Measurements from ENCODE around the gene COTL1. TPM values are rescaled to one million over a fixed set of nuclear protein-coding genes. Genes with fewer than 3 reads are reported as not detected.

Gene COTL1
- total RNA-seq, 1 experiment from 2014 or later = 162 TPM

GRCh38 chr16:84566545-84567257 lies 51.2 kb downstream of the COTL1 start:
- Histone ChIP-seq H3K9me3 (ENCODE audit: low read length) (no peaks in the 10 kb centered on the region), H3K4me2 (ENCODE audit: low read depth, low read length, poor library complexity, severe bottlenecking) (no peak overlapping the region), H3K4me1 (ENCODE audit: low read length) (no peaks in the 10 kb centered on the region), H4K20me1 (ENCODE audit: insufficient read depth, low read depth, low read length) (peaks cover 15% of the 10 kb centered on the region), H3K9ac (ENCODE audit: low read length) (no peak overlapping the region), H3K27ac (ENCODE audit: low read length) (no peak overlapping the region), H3K79me2 (ENCODE audit: low read length) (peaks cover 32% of the 10 kb centered on the region), H2AFZ (ENCODE audit: low read length) (no peak overlapping the region), H3K9me2 (replicated peaks; ENCODE audit: insufficient read depth, low read length) (no peaks in the 10 kb centered on the region), H3K4me3 (ENCODE audit: low read length) (no peak overlapping the region), H3K27me3 (ENCODE audit: low read length) (no peaks in the 10 kb centered on the region), H3K36me3 (ENCODE audit: insufficient read depth, low read length) (peaks cover 13% of the 10 kb centered on the region)
- DNase-seq = no peak

- no peaks in the 10 kb centered on the region for H3K9me3 ChIP-seq (ENCODE audit: low read length)
- H3K79me2 ChIP-seq (ENCODE audit: low read length) = peaks cover 24% of the 10 kb centered on the region
- no peak overlapping the region for H3K27ac ChIP-seq (ENCODE audit: low read length)
- no peak for DNase-seq
- no peak overlapping the region for H3K4me3 ChIP-seq (ENCODE audit: low read length)
- H3K4me1 ChIP-seq (ENCODE audit: low read length) = no peaks in the 10 kb centered on the region
- no peak overlapping the region for H3K4me2 ChIP-seq (ENCODE audit: low read depth, low read length, poor library complexity, severe bottlenecking)
- peaks cover 15% of the 10 kb centered on the region for H4K20me1 ChIP-seq (ENCODE audit: insufficient read depth, low read depth, low read length)
- no peaks in the 10 kb centered on the region for H3K27me3 ChIP-seq (ENCODE audit: low read length)
- H3K9me2 ChIP-seq (replicated peaks; ENCODE audit: insufficient read depth, low read length) = no peaks in the 10 kb centered on the region
- H3K36me3 ChIP-seq (ENCODE audit: insufficient read depth, low read length) = peaks cover 13% of the 10 kb centered on the region
- H3K9ac ChIP-seq (ENCODE audit: low read length) = no peak overlapping the region
- no peak overlapping the region for H2AFZ ChIP-seq (ENCODE audit: low read length)
Measured at GRCh38 chr16:84565669-84566495, 52.0 kb downstream of the COTL1 start.

GRCh38 chr16:84563786-84564420 lies 54.0 kb downstream of the COTL1 start:
- H3K9me2 ChIP-seq (replicated peaks; ENCODE audit: insufficient read depth, low read length) = no peaks in the 10 kb centered on the region
- DNase-seq = no peak
- H3K27ac ChIP-seq (ENCODE audit: low read length) = no peak overlapping the region
- H3K9me3 ChIP-seq (ENCODE audit: low read length) = no peaks in the 10 kb centered on the region
- no peak overlapping the region for H3K4me3 ChIP-seq (ENCODE audit: low read length)
- H3K79me2 ChIP-seq (ENCODE audit: low read length) = peaks cover 7% of the 10 kb centered on the region; the same call in 1 of the 2 replicates
- no peak overlapping the region for H2AFZ ChIP-seq (ENCODE audit: low read length)
- H3K9ac ChIP-seq (ENCODE audit: low read length) = no peak overlapping the region
- H3K4me1 ChIP-seq (ENCODE audit: low read length) = no peaks in the 10 kb centered on the region
- no peak overlapping the region for H3K4me2 ChIP-seq (ENCODE audit: low read depth, low read length, poor library complexity, severe bottlenecking)
- H3K36me3 ChIP-seq (ENCODE audit: insufficient read depth, low read length) = peaks cover 13% of the 10 kb centered on the region
- peaks cover 9% of the 10 kb centered on the region for H4K20me1 ChIP-seq (ENCODE audit: insufficient read depth, low read depth, low read length)
- no peaks in the 10 kb centered on the region for H3K27me3 ChIP-seq (ENCODE audit: low read length)

GRCh38 chr16:84563064-84563715 lies 54.7 kb downstream of the COTL1 start:
- no peak overlapping the region for H3K9ac ChIP-seq (ENCODE audit: low read length)
- H3K9me3 ChIP-seq (ENCODE audit: low read length) = no peaks in the 10 kb centered on the region
- H3K4me2 ChIP-seq (ENCODE audit: low read depth, low read length, poor library complexity, severe bottlenecking) = no peak overlapping the region
- H3K9me2 ChIP-seq (replicated peaks; ENCODE audit: insufficient read depth, low read length) = no peaks in the 10 kb centered on the region
- H4K20me1 ChIP-seq (ENCODE audit: insufficient read depth, low read depth, low read length) = peaks cover 2% of the 10 kb centered on the region; the same call in 1 of the 2 replicates
- no peaks in the 10 kb centered on the region for H3K4me1 ChIP-seq (ENCODE audit: low read length)
- peaks cover 8% of the 10 kb centered on the region for H3K36me3 ChIP-seq (ENCODE audit: insufficient read depth, low read length)
- H3K27me3 ChIP-seq (ENCODE audit: low read length) = no peaks in the 10 kb centered on the region
- H3K4me3 ChIP-seq (ENCODE audit: low read length) = no peak overlapping the region
- no peak for DNase-seq
- no peak overlapping the region for H3K27ac ChIP-seq (ENCODE audit: low read length)
- peaks cover under 1% of the 10 kb centered on the region; the same call in 1 of the 2 replicates for H3K79me2 ChIP-seq (ENCODE audit: low read length)
- H2AFZ ChIP-seq (ENCODE audit: low read length) = no peak overlapping the region

GRCh38 chr16:84562174-84562815 lies 55.6 kb downstream of the COTL1 start:
- H3K4me2 ChIP-seq (ENCODE audit: low read depth, low read length, poor library complexity, severe bottlenecking) = no peak overlapping the region

GRCh38 chr16:84561291-84561690 lies 56.6 kb downstream of the COTL1 start:
- no peak for DNase-seq
- no peak overlapping the region for H3K27ac ChIP-seq (ENCODE audit: low read length)
- no peaks in the 10 kb centered on the region for H3K79me2 ChIP-seq (ENCODE audit: low read length)
- no peak overlapping the region for H3K4me2 ChIP-seq (ENCODE audit: low read depth, low read length, poor library complexity, severe bottlenecking)
- H3K4me1 ChIP-seq (ENCODE audit: low read length) = peaks cover 4% of the 10 kb centered on the region
- no peaks in the 10 kb centered on the region for H3K9me3 ChIP-seq (ENCODE audit: low read length)
- H3K9ac ChIP-seq (ENCODE audit: low read length) = no peak overlapping the region
- H2AFZ ChIP-seq (ENCODE audit: low read length) = no peak overlapping the region
- no peak overlapping the region for H3K4me3 ChIP-seq (ENCODE audit: low read length)
- peaks cover 3% of the 10 kb centered on the region; the same call in 1 of the 2 replicates for H3K36me3 ChIP-seq (ENCODE audit: insufficient read depth, low read length)
- no peaks in the 10 kb centered on the region for H3K9me2 ChIP-seq (replicated peaks; ENCODE audit: insufficient read depth, low read length)
- H4K20me1 ChIP-seq (ENCODE audit: insufficient read depth, low read depth, low read length) = no peaks in the 10 kb centered on the region; the same call in 1 of the 2 replicates
- H3K27me3 ChIP-seq (ENCODE audit: low read length) = no peaks in the 10 kb centered on the region

More at GRCh38 chr16:84562174-84562815, 55.6 kb downstream of the COTL1 start:
- Histone ChIP-seq H3K4me1 (ENCODE audit: low read length) (no peaks in the 10 kb centered on the region), H3K9me2 (replicated peaks; ENCODE audit: insufficient read depth, low read length) (no peaks in the 10 kb centered on the region), H3K27ac (ENCODE audit: low read length) (no peak overlapping the region), H4K20me1 (ENCODE audit: insufficient read depth, low read depth, low read length) (no peaks in the 10 kb centered on the region; the same call in 1 of the 2 replicates), H3K9ac (ENCODE audit: low read length) (no peak overlapping the region), H3K79me2 (ENCODE audit: low read length) (no peaks in the 10 kb centered on the region), H3K27me3 (ENCODE audit: low read length) (no peaks in the 10 kb centered on the region), H3K4me3 (ENCODE audit: low read length) (no peak overlapping the region), H3K9me3 (ENCODE audit: low read length) (no peaks in the 10 kb centered on the region), H3K36me3 (ENCODE audit: insufficient read depth, low read length) (peaks cover 8% of the 10 kb centered on the region), H2AFZ (ENCODE audit: low read length) (no peak overlapping the region)
- DNase-seq = no peak

GRCh38 chr16:84560269-84560668 lies 57.6 kb downstream of the COTL1 start:
- DNase-seq = no peak
- no peaks in the 10 kb centered on the region for H3K9me3 ChIP-seq (ENCODE audit: low read length)
- H4K20me1 ChIP-seq (ENCODE audit: insufficient read depth, low read depth, low read length) = no peaks in the 10 kb centered on the region; the same call in 1 of the 2 replicates
- H3K27ac ChIP-seq (ENCODE audit: low read length) = no peak overlapping the region
- H3K36me3 ChIP-seq (ENCODE audit: insufficient read depth, low read length) = peaks cover 3% of the 10 kb centered on the region; the same call in 1 of the 2 replicates
- no peaks in the 10 kb centered on the region for H3K79me2 ChIP-seq (ENCODE audit: low read length)
- peaks cover 14% of the 10 kb centered on the region for H3K4me1 ChIP-seq (ENCODE audit: low read length)
- H3K4me3 ChIP-seq (ENCODE audit: low read length) = no peak overlapping the region
- H3K9me2 ChIP-seq (replicated peaks; ENCODE audit: insufficient read depth, low read length) = no peaks in the 10 kb centered on the region
- no peak overlapping the region for H3K9ac ChIP-seq (ENCODE audit: low read length)
- H3K4me2 ChIP-seq (ENCODE audit: low read depth, low read length, poor library complexity, severe bottlenecking) = no peak overlapping the region
- no peak overlapping the region for H2AFZ ChIP-seq (ENCODE audit: low read length)
- H3K27me3 ChIP-seq (ENCODE audit: low read length) = no peaks in the 10 kb centered on the region

Measured in Karpas-422 (cell line).